CD4-positive, CD25-positive, alpha-beta regulatory T cell (primary cell): ENCODE results near the gene PTPRG. TPM values are rescaled to one million over a fixed set of nuclear protein-coding genes. Genes with fewer than 3 reads are reported as not detected.

Experiments
- ATAC-seq, 2 donors: fragments of 150-1000 bp; cut with Tn5 transposase; one replicate each; pipeline ENCODE4 v1.10.0; 2021; ENCODE audit warnings: low read depth in 2 of 2, moderate number of reproducible peaks in 2 of 2, moderate library complexity in 1 of 2
- DNase-seq, 3 donors: peaks; one replicate each; pipeline versions ENCODE4 v3.0.0 to v3.0.0-alpha.2; 2012 to 2022; ENCODE audit warnings: mixed read lengths in 1 of 3
- H3K27ac ChIP-seq: one replicate; pipeline ENCODE4 v1.7.0; 2013; ENCODE audit warnings: mild to moderate bottlenecking, low read length; ENCODE audit not compliant: insufficient read depth, poor library complexity, severe bottlenecking
- H3K27me3 ChIP-seq: one replicate; pipeline ENCODE4 v1.7.0; 2013; ENCODE audit warnings: low read length; ENCODE audit not compliant: control insufficient read depth, insufficient read depth
- H3K36me3 ChIP-seq: one replicate; pipeline ENCODE4 v1.7.0; 2013; ENCODE audit warnings: mild to moderate bottlenecking, low read length, moderate library complexity; ENCODE audit not compliant: control insufficient read depth, insufficient read depth
- H3K4me1 ChIP-seq: 2 replicates; pipeline ENCODE4 v1.7.0; 2013; ENCODE audit warnings: mild to moderate bottlenecking, low read length; ENCODE audit not compliant: insufficient read depth, control insufficient read depth, poor library complexity, severe bottlenecking
- H3K4me3 ChIP-seq: one replicate; pipeline ENCODE4 v1.7.0; 2013; ENCODE audit warnings: low read depth, mild to moderate bottlenecking, low read length, moderate library complexity
- H3K9me3 ChIP-seq, 2 experiments: 1 replicate in 1 of 2; 2 replicates in 1 of 2; pipeline ENCODE4 v1.7.0; 2013; ENCODE audit warnings: low read length in 2 of 2, mild to moderate bottlenecking in 1 of 2, moderate library complexity in 1 of 2; ENCODE audit not compliant: control insufficient read depth in 2 of 2
- H3K27ac Mint-ChIP-seq, 3 donors: one replicate each; pipeline ENCODE4 v1.8.0; 2020 to 2022; ENCODE audit warnings: mild to moderate bottlenecking in 3 of 3, mixed read lengths in 3 of 3, moderate library complexity in 2 of 3
- H3K27me3 Mint-ChIP-seq: one replicate; pipeline ENCODE4 v1.8.0; 2022; ENCODE audit warnings: mild to moderate bottlenecking, mixed read lengths
- H3K36me3 Mint-ChIP-seq: one replicate; pipeline ENCODE4 v1.8.0; 2020; ENCODE audit warnings: mixed read lengths
- H3K4me1 Mint-ChIP-seq, 4 donors: one replicate each; pipeline ENCODE4 v1.8.0; 2020 to 2022; ENCODE audit warnings: mixed read lengths in 4 of 4, mild to moderate bottlenecking in 1 of 4
- H3K4me3 Mint-ChIP-seq, 4 donors: one replicate each; pipeline ENCODE4 v1.8.0; 2020 to 2022; ENCODE audit warnings: mild to moderate bottlenecking in 4 of 4, mixed read lengths in 4 of 4, moderate library complexity in 3 of 4
- H3K9me3 Mint-ChIP-seq, 7 donors: one replicate each; pipeline ENCODE4 v1.8.0; 2020 to 2022; ENCODE audit warnings: mixed read lengths in 7 of 7, mild to moderate bottlenecking in 3 of 7, moderate library complexity in 2 of 7
- polyA plus RNA-seq, 4 donors: library from polyadenylated mRNA; unstranded; fragments of 300-500 nt; fragmentation: Illumina TruSeq; gene quantifications; one replicate each; pipeline ENCODE4 v1.2.3, GENCODE V29; 2021
- total RNA-seq: library from RNA; stranded (reverse); gene quantifications from one replicate; pipeline ENCODE4 v1.2.3, GENCODE V29; 2022

PTPRG gene
- total and polyA plus RNA-seq, 5 donors from 2014 or later: not detected

DNA sequence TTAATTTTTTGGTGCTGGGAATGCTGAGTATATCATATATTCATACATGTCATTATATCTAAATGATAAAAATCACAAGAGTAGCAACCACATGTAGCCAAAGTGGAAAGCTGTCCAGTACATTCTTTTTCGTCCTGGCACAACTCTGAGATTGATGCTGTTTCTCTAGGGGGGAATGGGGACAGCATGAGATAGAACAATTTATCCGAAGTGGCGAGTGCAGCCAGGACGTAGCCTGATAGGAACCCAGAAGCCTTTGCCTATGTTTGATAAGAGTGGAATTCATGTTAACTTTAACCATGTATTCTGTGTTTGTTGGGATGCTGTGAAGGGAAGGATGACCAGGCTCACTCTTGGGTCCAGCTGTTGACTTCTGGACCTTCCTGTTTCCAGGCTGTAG is 20.9 kb downstream of the PTPRG start:
- Mint-ChIP-seq H3K9me3 (peaks cover 0 to 3% (median 0%) of the 10 kb centered on the region in 7 donors), H3K4me3 (no peak overlapping the region), H3K27ac (no peak overlapping the region), H3K36me3 (no peaks in the 10 kb centered on the region), H3K4me1 (no peaks in the 10 kb centered on the region), H3K27me3 (peaks cover 4% of the 10 kb centered on the region)
- ATAC-seq (no peak), DNase-seq (no peak)
- H3K4me3 ChIP-seq: no peak overlapping the region
- no peaks in the 10 kb centered on the region for H3K27me3 ChIP-seq
- no peaks in the 10 kb centered on the region for H3K36me3 ChIP-seq
- no peaks in the 10 kb centered on the region for H3K4me1 ChIP-seq
- H3K9me3 ChIP-seq: no peaks in the 10 kb centered on the region
- H3K27ac ChIP-seq: no peak overlapping the region

DNA sequence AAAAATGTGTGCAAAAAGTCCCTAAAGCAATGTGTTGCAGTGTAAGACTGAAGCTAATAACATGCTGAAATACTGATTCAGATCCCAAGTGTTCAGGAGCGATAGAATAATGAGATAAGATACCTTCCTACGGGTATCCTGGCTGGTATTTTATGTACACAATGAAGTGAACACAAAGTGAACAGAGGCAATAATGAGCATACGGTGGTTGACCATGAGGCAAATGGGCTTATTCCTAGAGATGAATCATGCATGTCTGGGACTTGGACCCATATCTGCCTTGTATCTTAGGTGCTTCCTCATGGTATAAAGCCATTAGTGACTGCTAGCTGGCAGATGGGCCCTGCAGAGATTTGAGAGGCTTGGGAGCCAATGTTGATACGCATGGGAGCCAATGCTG is 21.5 kb downstream of the PTPRG start:
- ATAC-seq (no peak), DNase-seq (no peak)
- Histone ChIP-seq H3K27ac (no peak overlapping the region), H3K36me3 (no peaks in the 10 kb centered on the region), H3K4me3 (no peak overlapping the region), H3K27me3 (no peaks in the 10 kb centered on the region), H3K4me1 (no peaks in the 10 kb centered on the region), H3K9me3 (no peaks in the 10 kb centered on the region)
- Mint-ChIP-seq H3K9me3 (peaks cover 0 to 3% (median 0%) of the 10 kb centered on the region in 7 donors), H3K27me3 (peaks cover 4% of the 10 kb centered on the region), H3K27ac (no peak overlapping the region), H3K4me1 (no peaks in the 10 kb centered on the region), H3K4me3 (no peak overlapping the region), H3K36me3 (no peaks in the 10 kb centered on the region)

DNA sequence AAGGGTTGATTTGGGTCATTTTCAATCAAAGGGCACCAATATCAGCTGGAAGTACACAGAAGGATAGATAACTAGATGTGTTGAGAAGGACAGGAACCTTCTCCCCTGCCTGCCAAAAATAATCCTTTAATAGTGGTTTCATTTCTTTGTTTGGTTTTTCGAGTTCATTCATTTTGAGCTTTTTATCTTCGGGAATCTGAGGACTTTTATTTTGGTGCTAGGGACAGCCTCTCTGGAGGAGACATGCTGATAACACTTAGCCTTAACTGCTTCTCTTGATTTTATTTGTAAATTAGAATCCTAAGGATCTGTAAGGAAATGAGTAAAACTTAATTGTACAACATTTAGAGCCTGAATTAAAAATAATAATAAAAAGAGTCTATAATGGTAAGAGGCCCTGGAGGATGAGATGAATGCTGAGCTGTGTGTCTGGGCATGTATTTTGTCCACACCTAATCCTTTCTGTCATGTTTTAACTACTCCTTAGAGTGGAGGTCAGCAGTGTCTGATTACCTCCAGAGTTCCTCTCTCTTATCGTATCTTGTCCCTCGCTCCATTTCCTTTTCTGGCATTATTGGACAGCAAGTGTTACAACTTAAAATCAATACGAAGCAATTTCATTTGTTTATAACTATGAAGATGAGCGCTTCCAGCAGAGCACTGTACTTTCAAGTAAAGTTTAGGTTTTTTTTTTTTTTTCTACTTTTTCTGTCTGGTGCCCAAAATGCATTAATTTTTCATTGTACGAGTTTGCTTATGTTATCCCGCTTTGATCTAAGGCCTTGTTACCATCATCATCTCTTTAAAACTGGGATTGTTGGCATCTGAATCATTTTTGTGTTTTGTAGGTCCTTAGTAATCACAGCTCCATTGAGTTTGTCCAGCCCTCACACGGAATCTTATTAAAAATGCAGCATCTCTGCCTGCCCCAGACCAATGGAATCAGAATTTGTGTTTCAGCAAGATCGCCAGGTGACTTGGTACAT is 22.8 kb downstream of the PTPRG start:
- Mint-ChIP-seq H3K27ac (no peak overlapping the region), H3K4me1 (no peaks in the 10 kb centered on the region), H3K27me3 (peaks cover 4% of the 10 kb centered on the region), H3K4me3 (no peak overlapping the region), H3K36me3 (no peaks in the 10 kb centered on the region), H3K9me3 (peaks cover 0 to 3% (median 0%) of the 10 kb centered on the region in 7 donors)
- H3K36me3 ChIP-seq: no peaks in the 10 kb centered on the region
- H3K27ac ChIP-seq: no peak overlapping the region
- no peaks in the 10 kb centered on the region for H3K9me3 ChIP-seq
- no peaks in the 10 kb centered on the region for H3K27me3 ChIP-seq
- no peak for DNase-seq
- H3K4me1 ChIP-seq: no peaks in the 10 kb centered on the region
- no peak overlapping the region for H3K4me3 ChIP-seq
- ATAC-seq: no peak

DNA sequence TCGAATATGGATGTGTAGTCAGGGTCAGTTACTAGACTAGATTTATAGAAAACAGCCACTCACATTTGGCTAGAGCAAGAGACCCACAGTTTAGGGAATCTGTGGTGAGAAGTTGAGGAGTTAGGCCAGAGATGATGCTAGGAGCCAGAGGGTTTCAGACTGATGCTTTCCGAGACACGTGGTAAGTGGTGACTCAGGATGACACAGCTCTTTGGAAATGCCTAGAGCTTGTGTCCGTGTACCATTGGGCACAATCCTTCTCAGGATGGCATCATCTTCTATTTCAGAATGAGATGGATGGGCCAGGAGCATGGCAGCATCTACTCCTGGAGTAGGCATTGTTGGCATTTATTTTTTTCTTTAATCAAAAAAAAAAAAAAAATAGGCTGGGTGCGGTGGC is 28.5 kb downstream of the PTPRG start:
- H3K27me3 Mint-ChIP-seq: peaks cover 4% of the 10 kb centered on the region
- Histone ChIP-seq H3K27ac (no peak overlapping the region), H3K36me3 (no peaks in the 10 kb centered on the region), H3K9me3 (no peaks in the 10 kb centered on the region), H3K4me1 (no peaks in the 10 kb centered on the region), H3K4me3 (no peak overlapping the region), H3K27me3 (no peaks in the 10 kb centered on the region)
- H3K36me3 Mint-ChIP-seq: no peaks in the 10 kb centered on the region
- H3K9me3 Mint-ChIP-seq: peaks cover 0 to 2% (median 0%) of the 10 kb centered on the region in 7 donors
- ATAC-seq (no peak), DNase-seq (no peak)
- H3K4me3 Mint-ChIP-seq: no peak overlapping the region
- no peak overlapping the region for H3K27ac Mint-ChIP-seq
- H3K4me1 Mint-ChIP-seq: no peaks in the 10 kb centered on the region

DNA sequence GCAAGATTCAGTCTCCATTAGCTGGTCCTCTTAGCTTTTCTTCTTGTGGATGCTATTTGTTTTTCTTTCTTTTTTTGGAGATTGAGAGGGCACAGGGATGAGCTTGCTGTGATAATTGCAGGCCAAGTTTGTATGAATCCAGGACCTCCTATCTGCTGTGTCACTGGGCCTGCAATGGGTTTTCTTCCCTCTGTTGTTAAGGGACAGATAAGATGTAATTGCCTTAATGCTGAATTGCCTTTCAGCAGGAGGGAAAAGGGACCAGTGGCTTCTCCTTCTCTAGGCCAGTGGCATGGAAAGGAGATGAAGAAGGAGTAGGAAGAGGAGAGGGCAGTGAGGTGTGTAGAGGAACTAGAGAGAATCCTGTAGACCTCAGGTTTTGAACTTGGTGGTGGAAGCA is 29.9 kb downstream of the PTPRG start:
- no peaks in the 10 kb centered on the region for H3K4me1 ChIP-seq
- H3K27ac Mint-ChIP-seq: no peak overlapping the region
- no peak overlapping the region for H3K27ac ChIP-seq
- H3K9me3 Mint-ChIP-seq: peaks cover 0 to 2% (median 0%) of the 10 kb centered on the region in 7 donors
- no peak for DNase-seq
- H3K27me3 Mint-ChIP-seq: no peaks in the 10 kb centered on the region
- H3K36me3 ChIP-seq: no peaks in the 10 kb centered on the region
- H3K9me3 ChIP-seq: no peaks in the 10 kb centered on the region
- H3K36me3 Mint-ChIP-seq: no peaks in the 10 kb centered on the region
- ATAC-seq: no peak
- H3K4me3 ChIP-seq: no peak overlapping the region
- H3K4me3 Mint-ChIP-seq: no peak overlapping the region
- H3K4me1 Mint-ChIP-seq: no peaks in the 10 kb centered on the region
- no peaks in the 10 kb centered on the region for H3K27me3 ChIP-seq

DNA sequence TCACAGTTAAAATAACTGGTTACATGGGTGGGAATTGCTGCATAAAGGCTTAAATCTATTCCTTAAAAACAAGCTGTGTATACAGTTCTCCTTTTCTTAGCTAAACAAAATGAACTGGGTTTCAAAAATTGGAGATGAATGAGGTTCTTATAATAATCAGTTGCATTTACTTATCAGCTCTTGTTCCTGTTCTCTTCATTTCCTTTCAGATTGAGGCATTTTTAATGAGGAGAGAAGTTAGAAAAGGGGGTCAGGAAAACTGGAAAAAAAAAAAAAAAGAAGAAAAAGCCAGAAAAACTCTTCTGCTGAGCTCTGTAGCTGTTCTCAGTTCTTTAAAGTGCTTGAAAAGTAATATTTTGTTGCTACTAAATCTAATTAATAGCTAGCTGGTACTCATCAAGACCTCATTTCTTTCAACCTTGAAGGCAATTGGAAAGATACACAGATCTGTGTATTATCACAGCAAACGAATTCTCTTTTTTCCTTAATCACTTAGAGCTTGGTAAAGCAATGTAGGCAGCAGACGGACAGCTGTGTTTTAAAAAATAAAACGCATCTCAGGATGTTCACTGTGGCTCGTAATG is 32.2 kb downstream of the PTPRG start:
- no peak overlapping the region for H3K27ac Mint-ChIP-seq
- peaks cover 0 to 2% (median 0%) of the 10 kb centered on the region in 7 donors for H3K9me3 Mint-ChIP-seq
- H3K27me3 Mint-ChIP-seq: no peaks in the 10 kb centered on the region

DNA sequence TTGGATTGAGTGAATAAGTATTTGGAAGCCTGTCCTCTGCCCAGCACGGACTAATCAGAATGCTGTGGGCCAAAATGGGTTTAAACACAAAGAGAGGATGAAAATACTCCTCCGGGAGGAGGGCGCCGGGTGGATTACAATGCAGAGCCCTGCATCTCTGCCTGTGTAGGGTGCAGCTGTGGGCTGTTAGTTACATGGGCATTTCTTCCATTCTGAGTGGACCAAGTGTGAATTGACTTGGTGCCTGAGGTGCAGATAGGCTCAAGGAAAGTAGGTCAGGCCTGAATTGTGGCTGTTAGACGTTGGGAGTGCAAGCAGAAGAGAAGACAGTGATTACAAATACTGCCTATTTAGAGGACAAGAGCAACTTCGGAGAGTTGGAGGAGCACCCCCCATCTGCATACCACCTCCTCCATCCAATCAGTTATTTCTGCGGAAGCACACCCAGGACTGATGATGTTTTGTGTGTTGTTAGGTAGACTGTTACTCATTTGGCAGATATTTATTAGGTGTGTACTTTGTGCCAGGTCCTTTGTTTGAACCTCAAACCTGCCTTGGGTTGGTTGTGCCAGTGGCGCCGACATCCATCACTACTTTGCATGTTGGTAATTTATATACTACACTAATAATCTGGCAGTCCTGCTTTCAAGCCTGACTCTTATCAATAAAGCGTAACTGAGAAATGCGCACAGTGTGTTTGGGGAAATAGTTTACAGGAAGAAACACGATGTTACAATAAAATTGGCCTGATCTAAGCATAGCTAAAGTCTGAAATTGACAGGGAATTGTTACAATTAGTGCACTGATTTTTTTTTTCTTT is 33.0 kb downstream of the PTPRG start:
- H3K9me3 ChIP-seq: no peaks in the 10 kb centered on the region
- Mint-ChIP-seq H3K27me3 (no peaks in the 10 kb centered on the region), H3K9me3 (peaks cover 0 to 2% (median 0%) of the 10 kb centered on the region in 7 donors), H3K4me3 (no peak overlapping the region), H3K36me3 (no peaks in the 10 kb centered on the region), H3K4me1 (no peaks in the 10 kb centered on the region), H3K27ac (no peak overlapping the region)
- no peak overlapping the region for H3K27ac ChIP-seq
- H3K4me1 ChIP-seq: no peaks in the 10 kb centered on the region
- H3K4me3 ChIP-seq: no peak overlapping the region
- no peaks in the 10 kb centered on the region for H3K36me3 ChIP-seq
- no peak for DNase-seq
- no peaks in the 10 kb centered on the region for H3K27me3 ChIP-seq
- ATAC-seq: no peak

More for the DNA sequence above, 32.2 kb downstream of the PTPRG start:
- Histone ChIP-seq H3K27ac (no peak overlapping the region), H3K4me1 (no peaks in the 10 kb centered on the region), H3K4me3 (no peak overlapping the region), H3K36me3 (no peaks in the 10 kb centered on the region), H3K27me3 (no peaks in the 10 kb centered on the region), H3K9me3 (no peaks in the 10 kb centered on the region)
- DNase-seq (no peak), ATAC-seq (no peak)
- H3K4me1 Mint-ChIP-seq: no peaks in the 10 kb centered on the region
- H3K36me3 Mint-ChIP-seq: no peaks in the 10 kb centered on the region
- H3K4me3 Mint-ChIP-seq: no peak overlapping the region
